HL-60 (cell line): Measurements from ENCODE around the gene MDGA2.

Experiments used
- DNase-seq, 2 experiments: peaks; one replicate each; pipeline ENCODE4 v3.0.0-alpha.2; 2010 to 2020; ENCODE audit warnings: low read depth in 1 of 2, low spot score in 1 of 2
- H3K27ac ChIP-seq: fragments of 250-450 bp; sonication (Bioruptor Pico); replicated peaks from 2 replicates; pipeline ENCODE4 v1.5.1; 2020; ENCODE audit warnings: mild to moderate bottlenecking, moderate library complexity
- H3K27me3 ChIP-seq: fragments of 250-450 bp; sonication (Bioruptor Pico); 2 replicates; pipeline ENCODE4 v1.5.1; 2021; ENCODE audit warnings: mild to moderate bottlenecking, moderate library complexity; ENCODE audit not compliant: insufficient read depth, poor library complexity, severe bottlenecking
- H3K4me3 ChIP-seq: replicated peaks from 2 replicates; pipeline ENCODE4 v1.5.1; 2011; ENCODE audit warnings: mild to moderate bottlenecking, control low read depth, low read length; ENCODE audit not compliant: insufficient read depth
- GABPA ChIP-seq: IDR thresholded peaks from 2 replicates; pipeline ENCODE4 v1.6.1; 2012; ENCODE audit warnings: low read depth
- POLR2AphosphoS5 ChIP-seq: IDR thresholded peaks from 2 replicates; pipeline ENCODE4 v1.6.1; 2012; ENCODE audit warnings: low read depth
- SPI1 ChIP-seq: IDR thresholded peaks from 2 replicates; pipeline ENCODE4 v1.6.1; 2012; ENCODE audit warnings: low read depth, mild to moderate bottlenecking, borderline replicate concordance
- TF ChIP-seq, protein P1 (sequence below): IDR thresholded peaks from one replicate; pipeline ENCODE4 v1.5.1; 2011; ENCODE audit warnings: low read length, control low read depth, inconsistent platforms; ENCODE audit not compliant: insufficient read depth
- TF ChIP-seq, protein P2 (sequence below): IDR thresholded peaks from 2 replicates; pipeline ENCODE4 v1.6.1; 2012; ENCODE audit warnings: low read depth; ENCODE audit not compliant: insufficient replicate concordance

MDGA2 gene

DNA sequence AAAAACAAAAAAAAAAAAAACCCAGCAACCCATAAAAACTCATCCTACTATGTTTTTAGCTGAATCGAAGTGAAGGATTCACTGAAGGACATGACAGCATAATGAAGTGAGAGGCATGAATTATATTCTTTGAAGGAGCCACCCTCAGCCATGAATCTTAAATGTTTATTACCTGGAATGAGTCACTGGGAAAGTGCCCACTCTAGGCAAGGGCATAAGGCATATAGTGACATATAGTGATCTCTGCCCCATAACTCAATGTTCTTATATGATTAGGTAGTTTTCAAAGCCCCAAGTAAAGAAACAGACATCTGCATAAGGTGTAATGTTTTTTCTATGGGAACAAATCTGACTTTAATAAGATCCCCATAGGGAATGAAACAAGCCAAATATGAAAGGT is 79.9 kb downstream of the MDGA2 start:
- Histone ChIP-seq H3K4me3 (no peak overlapping the region), H3K27me3 (no peaks in the 10 kb centered on the region), H3K27ac (no peak overlapping the region)
- TF ChIP-seq, protein P1, sequence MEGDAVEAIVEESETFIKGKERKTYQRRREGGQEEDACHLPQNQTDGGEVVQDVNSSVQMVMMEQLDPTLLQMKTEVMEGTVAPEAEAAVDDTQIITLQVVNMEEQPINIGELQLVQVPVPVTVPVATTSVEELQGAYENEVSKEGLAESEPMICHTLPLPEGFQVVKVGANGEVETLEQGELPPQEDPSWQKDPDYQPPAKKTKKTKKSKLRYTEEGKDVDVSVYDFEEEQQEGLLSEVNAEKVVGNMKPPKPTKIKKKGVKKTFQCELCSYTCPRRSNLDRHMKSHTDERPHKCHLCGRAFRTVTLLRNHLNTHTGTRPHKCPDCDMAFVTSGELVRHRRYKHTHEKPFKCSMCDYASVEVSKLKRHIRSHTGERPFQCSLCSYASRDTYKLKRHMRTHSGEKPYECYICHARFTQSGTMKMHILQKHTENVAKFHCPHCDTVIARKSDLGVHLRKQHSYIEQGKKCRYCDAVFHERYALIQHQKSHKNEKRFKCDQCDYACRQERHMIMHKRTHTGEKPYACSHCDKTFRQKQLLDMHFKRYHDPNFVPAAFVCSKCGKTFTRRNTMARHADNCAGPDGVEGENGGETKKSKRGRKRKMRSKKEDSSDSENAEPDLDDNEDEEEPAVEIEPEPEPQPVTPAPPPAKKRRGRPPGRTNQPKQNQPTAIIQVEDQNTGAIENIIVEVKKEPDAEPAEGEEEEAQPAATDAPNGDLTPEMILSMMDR, result no peak
- TF ChIP-seq POLR2AphosphoS5 (no peak), SPI1 (no peak), GABPA (no peak)
- TF ChIP-seq, protein P2, sequence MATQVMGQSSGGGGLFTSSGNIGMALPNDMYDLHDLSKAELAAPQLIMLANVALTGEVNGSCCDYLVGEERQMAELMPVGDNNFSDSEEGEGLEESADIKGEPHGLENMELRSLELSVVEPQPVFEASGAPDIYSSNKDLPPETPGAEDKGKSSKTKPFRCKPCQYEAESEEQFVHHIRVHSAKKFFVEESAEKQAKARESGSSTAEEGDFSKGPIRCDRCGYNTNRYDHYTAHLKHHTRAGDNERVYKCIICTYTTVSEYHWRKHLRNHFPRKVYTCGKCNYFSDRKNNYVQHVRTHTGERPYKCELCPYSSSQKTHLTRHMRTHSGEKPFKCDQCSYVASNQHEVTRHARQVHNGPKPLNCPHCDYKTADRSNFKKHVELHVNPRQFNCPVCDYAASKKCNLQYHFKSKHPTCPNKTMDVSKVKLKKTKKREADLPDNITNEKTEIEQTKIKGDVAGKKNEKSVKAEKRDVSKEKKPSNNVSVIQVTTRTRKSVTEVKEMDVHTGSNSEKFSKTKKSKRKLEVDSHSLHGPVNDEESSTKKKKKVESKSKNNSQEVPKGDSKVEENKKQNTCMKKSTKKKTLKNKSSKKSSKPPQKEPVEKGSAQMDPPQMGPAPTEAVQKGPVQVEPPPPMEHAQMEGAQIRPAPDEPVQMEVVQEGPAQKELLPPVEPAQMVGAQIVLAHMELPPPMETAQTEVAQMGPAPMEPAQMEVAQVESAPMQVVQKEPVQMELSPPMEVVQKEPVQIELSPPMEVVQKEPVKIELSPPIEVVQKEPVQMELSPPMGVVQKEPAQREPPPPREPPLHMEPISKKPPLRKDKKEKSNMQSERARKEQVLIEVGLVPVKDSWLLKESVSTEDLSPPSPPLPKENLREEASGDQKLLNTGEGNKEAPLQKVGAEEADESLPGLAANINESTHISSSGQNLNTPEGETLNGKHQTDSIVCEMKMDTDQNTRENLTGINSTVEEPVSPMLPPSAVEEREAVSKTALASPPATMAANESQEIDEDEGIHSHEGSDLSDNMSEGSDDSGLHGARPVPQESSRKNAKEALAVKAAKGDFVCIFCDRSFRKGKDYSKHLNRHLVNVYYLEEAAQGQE, result no peak
- DNase-seq, result no peak

DNA sequence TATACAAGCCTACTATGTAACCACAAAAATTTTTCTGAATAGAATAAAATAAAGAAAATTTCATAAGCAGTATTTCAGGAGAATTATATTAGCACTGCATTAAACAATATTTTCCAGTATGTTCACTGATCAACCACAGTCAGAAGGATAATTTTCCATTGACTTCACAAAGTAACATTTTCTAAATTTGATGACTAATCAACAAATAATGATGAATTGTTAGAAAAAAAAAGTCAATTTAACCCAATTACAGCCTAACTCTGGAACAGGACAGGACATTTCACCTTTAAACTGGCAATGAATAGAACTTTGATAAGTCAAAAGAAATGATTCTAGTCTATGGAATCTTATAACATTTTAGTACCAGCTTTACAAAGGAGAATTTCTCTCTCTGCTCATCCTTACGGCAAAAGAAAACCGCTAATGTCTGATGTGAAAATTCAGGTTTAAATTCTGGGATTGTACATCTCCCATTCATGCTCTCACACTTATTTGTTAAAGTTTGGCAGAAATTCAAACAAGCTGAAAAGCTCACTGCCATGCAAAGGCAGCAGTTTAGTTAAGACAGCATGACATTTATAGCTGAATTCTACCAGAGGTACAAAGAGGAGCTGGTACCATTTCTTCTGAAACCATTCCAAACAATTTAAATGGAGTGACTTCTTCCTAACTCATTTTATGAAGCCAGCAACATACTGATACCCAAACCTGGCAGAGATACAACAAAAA is 84.5 kb downstream of the MDGA2 start:
- no peaks in the 10 kb centered on the region for H3K27me3 ChIP-seq
- no peak overlapping the region for H3K4me3 ChIP-seq
- TF ChIP-seq POLR2AphosphoS5 (no peak), GABPA (no peak), SPI1 (no peak)
- TF ChIP-seq, protein P2, result no peak
- TF ChIP-seq, protein P1, result no peak
- no peak overlapping the region for H3K27ac ChIP-seq
- no peak for DNase-seq

DNA sequence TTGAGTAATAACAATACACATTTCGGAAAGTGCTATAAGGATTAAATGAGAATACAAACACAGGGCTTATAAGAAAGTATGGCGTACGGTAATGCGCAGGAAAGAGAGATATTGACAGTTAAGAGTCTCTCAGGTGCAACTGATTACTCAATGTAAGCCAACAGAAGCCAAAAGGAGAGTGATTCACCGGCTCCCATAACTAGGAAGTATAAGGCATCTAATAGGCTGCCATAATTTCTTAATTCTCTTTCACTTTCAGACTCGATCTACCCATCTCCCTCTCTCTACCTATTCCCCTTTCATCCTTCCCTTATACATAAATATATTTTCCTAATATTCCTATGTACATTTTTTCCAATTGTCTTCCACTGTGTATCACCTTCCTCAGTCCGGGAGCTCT is 90.0 kb downstream of the MDGA2 start:
- H3K27me3 ChIP-seq, result no peaks in the 10 kb centered on the region
- no peak for DNase-seq
- H3K4me3 ChIP-seq, result no peak overlapping the region
- H3K27ac ChIP-seq, result no peak overlapping the region
- TF ChIP-seq, protein P2, result no peak
- TF ChIP-seq GABPA (no peak), POLR2AphosphoS5 (no peak), SPI1 (no peak)
- TF ChIP-seq, protein P1, result no peak
